ENCODE results near the gene GDPGP1.
"Not testable (repeated sequence)": the region's sequence is repeated elsewhere in the genome, so short reads cannot be mapped to it uniquely, and the experiment has no call there.

The GDPGP1 gene

GRCh38 chr15:90227336-90227735, 6.7 kb upstream of the GDPGP1 start:
- DNase-seq, result no peak

- DNase-seq, result no peak
These were observed 5.9 kb upstream of the GDPGP1 start for GRCh38 chr15:90227816-90228772.

- DNase-seq, result no peak
These were observed 5.0 kb upstream of the GDPGP1 start for GRCh38 chr15:90228960-90229359.

GRCh38 chr15:90230071-90230494, 3.9 kb upstream of the GDPGP1 start:
- DNase-seq, result no peak

- no peak for DNase-seq
These were observed 3.4 kb upstream of the GDPGP1 start for GRCh38 chr15:90230610-90231009.

GRCh38 chr15:90231028-90232017, 2.7 kb upstream of the GDPGP1 start:
- no peak for DNase-seq

GRCh38 chr15:90232196-90232595, 1.8 kb upstream of the GDPGP1 start:
- DNase-seq, result no peak

GRCh38 chr15:90232941-90233386, 1.0 kb upstream of the GDPGP1 start:
- no peak for DNase-seq

GRCh38 chr15:90233387-90234095, 468 bp upstream of the GDPGP1 start, which contains the start of gene CIB1:
Gene CIB1, minus strand, starts transcription at chr15:90233941. Its CDS starts 56 bp downstream, at chr15:90233885.
- peak; percentile 37 to 93 for DNase-seq

- no peak for DNase-seq
These were observed 5.4 kb downstream of the GDPGP1 start for GRCh38 chr15:90239371-90239770.

- no peak for DNase-seq
These were observed 6.8 kb downstream of the GDPGP1 start for GRCh38 chr15:90240856-90241255.

GRCh38 chr15:90241343-90242192, 7.6 kb downstream of the GDPGP1 start:
- DNase-seq, result no peak

- no peak for DNase-seq
These were observed 10.1 kb downstream of the GDPGP1 start for GRCh38 chr15:90243943-90244639.

- no peak for DNase-seq
These were observed 14.8 kb downstream of the GDPGP1 start for GRCh38 chr15:90248789-90249202.

- DNase-seq, result peak; percentile 58 to 95
These were observed 15.3 kb downstream of the GDPGP1 start, which contains the start of gene TTLL13 for GRCh38 chr15:90249203-90249863. Gene TTLL13, plus strand, starts transcription at chr15:90249556. Its CDS starts 1,075 bp downstream, at chr15:90250631.

GRCh38 chr15:90257776-90258175, 23.8 kb downstream of the GDPGP1 start:
- DNase-seq, result no peak

GRCh38 chr15:90259524-90259923, 25.5 kb downstream of the GDPGP1 start:
- no peak for DNase-seq

GRCh38 chr15:90260731-90261130, 26.7 kb downstream of the GDPGP1 start:
- DNase-seq, result not testable (repeated sequence)

- no peak for DNase-seq
These were observed 27.8 kb downstream of the GDPGP1 start for GRCh38 chr15:90261811-90262210.

GRCh38 chr15:90262426-90262825, 28.4 kb downstream of the GDPGP1 start:
- DNase-seq, result no peak
